ENCODE data around the gene CACYBP.
"Not testable (repeated sequence)": the region's sequence is repeated elsewhere in the genome, so short reads cannot be mapped to it uniquely, and the experiment has no call there.

CACYBP gene

DNA sequence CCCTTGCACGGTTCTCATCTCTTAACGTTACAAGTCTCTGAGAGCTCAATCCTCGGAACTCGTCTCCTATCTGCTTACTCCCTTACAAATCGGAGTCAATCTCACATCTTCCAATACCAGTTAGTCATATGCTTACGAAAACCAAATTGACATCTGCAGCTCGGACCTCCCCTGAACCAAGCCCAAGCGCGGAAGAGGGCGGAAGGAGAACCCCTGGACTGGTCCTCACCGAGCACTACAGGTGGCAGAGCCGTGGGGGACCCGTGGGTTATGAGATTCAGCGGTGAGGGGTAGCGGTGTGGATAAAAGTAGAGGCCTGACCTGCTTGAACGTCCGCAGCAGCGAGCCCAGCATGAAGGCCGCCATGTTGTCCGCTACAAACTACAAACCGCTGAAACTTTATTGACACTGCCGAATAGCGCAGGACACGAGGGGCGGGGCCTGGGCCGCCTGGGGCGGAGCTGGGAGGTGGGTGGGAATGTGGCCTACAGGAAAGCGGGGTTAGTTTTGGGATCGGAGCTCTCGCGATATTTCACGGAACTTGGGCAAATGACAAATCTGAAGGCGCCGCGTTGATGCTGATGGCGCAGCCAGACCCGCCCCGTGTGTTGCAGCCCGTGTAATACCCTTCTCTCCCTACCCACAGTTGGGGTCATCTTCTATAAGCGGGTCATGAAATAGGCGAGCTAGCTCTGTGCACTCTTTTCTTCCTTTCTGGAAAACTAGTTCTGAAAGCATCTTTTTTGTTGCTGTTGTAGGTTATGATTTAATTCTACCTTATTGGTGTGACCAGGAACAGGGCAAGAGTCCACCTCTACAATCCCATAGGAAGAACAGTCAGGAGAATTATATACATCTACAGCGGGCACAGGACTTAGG is 23.5 kb downstream of the CACYBP start, which contains the start of gene MRPS14:
TSS of gene MRPS14 (minus strand) at position 383 of the 879 bp plus-strand sequence. CDS start at position 366, 17 bp downstream.
- Histone ChIP-seq H3K36me3 (ENCODE audit: insufficient read depth, low read depth, low read length) (peaks cover 2% of the 10 kb centered on the region), H3K27ac (ENCODE audit: low read length) (peak within 1 kb of the TSS; percentile 67)

GRCh38 chr1:175023922-175024242 is 24.1 kb downstream of the CACYBP start:
- H3K4me1 ChIP-seq (ENCODE audit: insufficient read depth, low read length); H3K9me3 ChIP-seq (ENCODE audit: insufficient read depth, low read depth, low read length); H3K36me3 ChIP-seq (ENCODE audit: insufficient read depth, low read depth, low read length); H3K27me3 ChIP-seq (ENCODE audit: insufficient read depth, low read length): not testable (repeated sequence)
- Histone ChIP-seq H3K9ac (ENCODE audit: low read depth, low read length) (peak overlapping the region; percentile 90; the same call in 1 of the 2 replicates), H3K27ac (ENCODE audit: low read length) (peak overlapping the region; percentile 43), H3K4me3 (ENCODE audit: low read length) (peak overlapping the region; percentile 99)

More for the DNA sequence above, 23.5 kb downstream of the CACYBP start, which contains the start of gene MRPS14:
- no peaks in the 10 kb centered on the region for H3K4me1 ChIP-seq (ENCODE audit: insufficient read depth, low read length)
- peak within 1 kb of the TSS; percentile 99 for H3K4me3 ChIP-seq (ENCODE audit: low read length)
- H3K27me3 ChIP-seq (ENCODE audit: insufficient read depth, low read length), result no peaks in the 10 kb centered on the region
- H3K9me3 ChIP-seq (ENCODE audit: insufficient read depth, low read depth, low read length), result no peaks in the 10 kb centered on the region
- peak within 1 kb of the TSS; percentile 97 for H3K9ac ChIP-seq (ENCODE audit: low read depth, low read length)

DNA sequence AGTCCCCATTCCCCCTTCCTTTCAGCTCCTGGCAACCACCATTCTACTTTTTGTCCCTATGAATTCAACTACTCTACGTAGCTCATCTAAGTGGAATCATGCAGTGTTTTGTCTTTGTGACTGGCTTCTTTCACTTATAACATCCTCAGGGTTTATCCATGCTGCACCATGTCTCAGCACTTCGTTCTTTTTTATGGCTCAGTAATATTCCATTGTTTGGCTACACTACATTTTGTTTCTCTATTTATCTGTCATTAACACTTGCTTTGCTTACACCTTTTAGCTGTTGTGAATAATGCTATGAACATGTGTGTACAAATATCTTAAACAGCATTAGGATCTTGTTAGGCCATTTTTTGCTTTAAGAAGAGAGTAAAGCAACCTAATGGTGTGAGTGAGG is 25.0 kb downstream of the CACYBP start:
- Histone ChIP-seq H3K36me3 (ENCODE audit: insufficient read depth, low read depth, low read length) (no peaks in the 10 kb centered on the region), H3K4me3 (ENCODE audit: low read length) (no peak overlapping the region), H3K9ac (ENCODE audit: low read depth, low read length) (no peak overlapping the region), H3K27me3 (ENCODE audit: insufficient read depth, low read length) (no peaks in the 10 kb centered on the region), H3K9me3 (ENCODE audit: insufficient read depth, low read depth, low read length) (no peaks in the 10 kb centered on the region), H3K4me1 (ENCODE audit: insufficient read depth, low read length) (no peaks in the 10 kb centered on the region), H3K27ac (ENCODE audit: low read length) (no peak overlapping the region)

- peaks cover 15% of the 10 kb centered on the region for H3K4me1 ChIP-seq (ENCODE audit: insufficient read depth, low read length)
- H3K27ac ChIP-seq (ENCODE audit: low read length), result no peak overlapping the region
- no peak overlapping the region for H3K9ac ChIP-seq (ENCODE audit: low read depth, low read length)
- no peaks in the 10 kb centered on the region for H3K27me3 ChIP-seq (ENCODE audit: insufficient read depth, low read length)
- H3K9me3 ChIP-seq (ENCODE audit: insufficient read depth, low read depth, low read length), result no peaks in the 10 kb centered on the region
- H3K36me3 ChIP-seq (ENCODE audit: insufficient read depth, low read depth, low read length), result no peaks in the 10 kb centered on the region
- H3K4me3 ChIP-seq (ENCODE audit: low read length), result no peak overlapping the region
These were observed 34.2 kb downstream of the CACYBP start for GRCh38 chr1:175033953-175034352.

DNA sequence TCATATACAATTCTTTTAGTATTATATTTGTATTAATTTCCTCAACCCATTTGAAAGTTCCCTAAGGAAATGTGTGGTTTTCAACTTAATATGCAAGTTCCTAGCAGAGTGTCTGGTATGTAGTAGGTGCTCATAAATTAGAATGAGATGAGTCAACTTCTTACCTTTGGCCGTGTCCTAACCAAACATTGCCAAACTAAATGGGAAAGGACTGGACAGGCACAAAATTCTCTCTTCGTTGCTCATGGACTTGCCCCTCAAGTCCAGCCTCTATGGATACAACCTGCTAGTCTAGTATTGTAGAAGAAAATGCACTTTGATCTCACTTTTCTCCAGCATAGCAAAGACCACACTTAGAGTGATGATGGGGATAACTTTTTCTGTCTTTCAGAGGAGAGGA is 35.0 kb downstream of the CACYBP start:
- no peak overlapping the region for H3K9ac ChIP-seq (ENCODE audit: low read depth, low read length)
- H3K4me3 ChIP-seq (ENCODE audit: low read length), result no peak overlapping the region
- no peaks in the 10 kb centered on the region for H3K9me3 ChIP-seq (ENCODE audit: insufficient read depth, low read depth, low read length)
- H3K27ac ChIP-seq (ENCODE audit: low read length), result no peak overlapping the region
- H3K27me3 ChIP-seq (ENCODE audit: insufficient read depth, low read length), result no peaks in the 10 kb centered on the region
- peaks cover 15% of the 10 kb centered on the region for H3K4me1 ChIP-seq (ENCODE audit: insufficient read depth, low read length)
- H3K36me3 ChIP-seq (ENCODE audit: insufficient read depth, low read depth, low read length), result no peaks in the 10 kb centered on the region

GRCh38 chr1:175035865-175036264 is 36.1 kb downstream of the CACYBP start:
- Histone ChIP-seq H3K4me3 (ENCODE audit: low read length) (no peak overlapping the region), H3K27ac (ENCODE audit: low read length) (no peak overlapping the region), H3K9ac (ENCODE audit: low read depth, low read length) (no peak overlapping the region), H3K4me1 (ENCODE audit: insufficient read depth, low read length) (peaks cover 15% of the 10 kb centered on the region), H3K36me3 (ENCODE audit: insufficient read depth, low read depth, low read length) (no peaks in the 10 kb centered on the region), H3K27me3 (ENCODE audit: insufficient read depth, low read length) (no peaks in the 10 kb centered on the region), H3K9me3 (ENCODE audit: insufficient read depth, low read depth, low read length) (no peaks in the 10 kb centered on the region)

GRCh38 chr1:175036476-175036875 is 36.7 kb downstream of the CACYBP start:
- no peak overlapping the region for H3K27ac ChIP-seq (ENCODE audit: low read length)
- no peaks in the 10 kb centered on the region for H3K36me3 ChIP-seq (ENCODE audit: insufficient read depth, low read depth, low read length)
- H3K9ac ChIP-seq (ENCODE audit: low read depth, low read length), result no peak overlapping the region
- H3K4me1 ChIP-seq (ENCODE audit: insufficient read depth, low read length), result peaks cover 15% of the 10 kb centered on the region
- 0 out of 2 replicates have a peak overlapping the region, but pooled peaks have one; percentile 21 for H3K4me3 ChIP-seq (ENCODE audit: low read length)
- no peaks in the 10 kb centered on the region for H3K9me3 ChIP-seq (ENCODE audit: insufficient read depth, low read depth, low read length)
- H3K27me3 ChIP-seq (ENCODE audit: insufficient read depth, low read length), result no peaks in the 10 kb centered on the region

GRCh38 chr1:175037416-175037815 is 37.7 kb downstream of the CACYBP start:
- Histone ChIP-seq H3K4me1 (ENCODE audit: insufficient read depth, low read length) (peaks cover 15% of the 10 kb centered on the region), H3K36me3 (ENCODE audit: insufficient read depth, low read depth, low read length) (no peaks in the 10 kb centered on the region), H3K4me3 (ENCODE audit: low read length) (no peak overlapping the region), H3K27me3 (ENCODE audit: insufficient read depth, low read length) (no peaks in the 10 kb centered on the region), H3K9ac (ENCODE audit: low read depth, low read length) (no peak overlapping the region), H3K27ac (ENCODE audit: low read length) (no peak overlapping the region), H3K9me3 (ENCODE audit: insufficient read depth, low read depth, low read length) (no peaks in the 10 kb centered on the region)

DNA sequence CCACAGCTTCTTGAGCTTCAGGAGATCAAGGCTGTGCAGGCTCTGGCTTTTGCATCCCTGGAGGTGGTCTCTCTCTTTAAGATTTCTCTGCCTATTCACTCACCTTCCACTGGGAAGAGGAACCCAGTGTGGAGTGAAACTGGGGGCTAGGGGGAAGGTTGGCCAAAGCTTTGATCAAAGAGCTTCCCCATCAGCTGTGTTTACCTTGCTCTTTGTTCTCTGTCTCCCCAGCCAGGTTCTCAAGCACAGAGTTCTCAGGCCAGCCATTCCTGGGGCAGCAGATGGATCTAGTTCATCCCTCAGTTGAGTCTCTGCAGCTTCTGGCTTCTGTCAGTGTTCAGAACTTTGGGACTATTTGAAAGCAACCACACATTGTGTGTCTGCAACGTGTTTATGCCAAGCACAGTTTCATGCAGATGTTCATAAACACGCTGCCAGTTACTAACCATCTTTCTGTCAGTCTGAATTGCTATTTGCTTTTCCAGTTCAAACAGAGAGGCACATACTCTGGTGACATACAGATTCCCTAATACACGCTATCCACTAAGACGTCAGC is 40.7 kb downstream of the CACYBP start:
- no peak overlapping the region for H3K4me3 ChIP-seq (ENCODE audit: low read length)
- no peaks in the 10 kb centered on the region for H3K9me3 ChIP-seq (ENCODE audit: insufficient read depth, low read depth, low read length)
- H3K9ac ChIP-seq (ENCODE audit: low read depth, low read length), result no peak overlapping the region
- H3K36me3 ChIP-seq (ENCODE audit: insufficient read depth, low read depth, low read length), result no peaks in the 10 kb centered on the region
- H3K27me3 ChIP-seq (ENCODE audit: insufficient read depth, low read length), result no peaks in the 10 kb centered on the region
- peaks cover 15% of the 10 kb centered on the region for H3K4me1 ChIP-seq (ENCODE audit: insufficient read depth, low read length)
- no peak overlapping the region for H3K27ac ChIP-seq (ENCODE audit: low read length)

GRCh38 chr1:175042650-175043049 is 42.9 kb downstream of the CACYBP start:
- Histone ChIP-seq H3K4me3 (ENCODE audit: low read length) (no peak overlapping the region), H3K27me3 (ENCODE audit: insufficient read depth, low read length) (no peaks in the 10 kb centered on the region), H3K36me3 (ENCODE audit: insufficient read depth, low read depth, low read length) (no peaks in the 10 kb centered on the region), H3K9ac (ENCODE audit: low read depth, low read length) (no peak overlapping the region), H3K27ac (ENCODE audit: low read length) (no peak overlapping the region), H3K9me3 (ENCODE audit: insufficient read depth, low read depth, low read length) (no peaks in the 10 kb centered on the region), H3K4me1 (ENCODE audit: insufficient read depth, low read length) (no peaks in the 10 kb centered on the region)

GRCh38 chr1:175043824-175044223 is 44.1 kb downstream of the CACYBP start:
- Histone ChIP-seq H3K27ac (ENCODE audit: low read length) (no peak overlapping the region), H3K9ac (ENCODE audit: low read depth, low read length) (no peak overlapping the region), H3K4me1 (ENCODE audit: insufficient read depth, low read length) (no peaks in the 10 kb centered on the region), H3K36me3 (ENCODE audit: insufficient read depth, low read depth, low read length) (no peaks in the 10 kb centered on the region), H3K9me3 (ENCODE audit: insufficient read depth, low read depth, low read length) (no peaks in the 10 kb centered on the region), H3K4me3 (ENCODE audit: low read length) (no peak overlapping the region), H3K27me3 (ENCODE audit: insufficient read depth, low read length) (no peaks in the 10 kb centered on the region)

GRCh38 chr1:175044591-175044990 is 44.8 kb downstream of the CACYBP start:
- not testable (repeated sequence) for H3K4me1 ChIP-seq (ENCODE audit: insufficient read depth, low read length); H3K27ac ChIP-seq (ENCODE audit: low read length); H3K9ac ChIP-seq (ENCODE audit: low read depth, low read length); H3K36me3 ChIP-seq (ENCODE audit: insufficient read depth, low read depth, low read length); H3K4me3 ChIP-seq (ENCODE audit: low read length); H3K9me3 ChIP-seq (ENCODE audit: insufficient read depth, low read depth, low read length); H3K27me3 ChIP-seq (ENCODE audit: insufficient read depth, low read length)

All from iPS-20b (cell line).